ENCODE measurements around the gene TNFRSF6B. TPM values are rescaled to one million over a fixed set of nuclear protein-coding genes. Genes with fewer than 3 reads are reported as not detected.
"Not testable (repeated sequence)": the region's sequence is repeated elsewhere in the genome, so short reads cannot be mapped to it uniquely, and the experiment has no call there.

Gene TNFRSF6B
- total RNA-seq, 1 experiment from 2014 or later = 4.6 TPM

DNA sequence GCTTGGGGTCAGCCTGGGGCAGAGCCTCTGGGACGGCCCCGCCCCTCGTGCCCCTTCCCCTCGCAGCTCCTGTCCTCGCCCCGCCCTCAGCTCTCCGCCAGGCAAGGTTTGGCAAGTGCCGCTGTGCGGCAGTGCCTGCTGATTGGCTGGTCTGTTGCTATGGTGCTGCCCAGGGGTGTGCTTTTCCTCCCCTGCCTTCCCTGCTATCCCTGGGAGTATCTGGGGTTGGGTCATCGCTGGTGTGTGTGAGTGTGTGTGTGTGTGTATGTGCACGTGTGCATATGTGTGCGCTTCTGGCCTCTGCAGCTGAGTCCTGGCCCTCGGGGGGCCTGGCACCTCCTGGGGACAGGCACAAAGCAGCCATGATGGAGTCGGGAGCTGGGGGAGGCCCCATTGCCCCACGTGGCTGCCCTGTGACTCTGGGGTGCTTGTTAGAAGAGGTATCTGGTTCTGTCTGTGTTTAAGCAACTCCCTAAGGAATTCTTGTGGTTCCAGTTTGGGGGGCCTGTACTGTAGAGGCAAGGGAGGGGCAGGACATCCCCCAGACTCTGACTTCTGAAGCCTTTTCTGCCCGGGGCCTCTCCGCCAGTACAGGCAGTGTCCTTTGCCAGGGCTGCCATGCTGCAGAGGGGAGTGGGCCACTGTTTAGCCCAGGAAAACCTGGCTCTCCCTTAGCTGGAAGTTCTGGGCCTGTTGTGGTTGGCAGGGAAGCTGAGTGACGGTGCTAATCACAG is 31.4 kb upstream of the TNFRSF6B start:
- no peak for DNase-seq
- Histone ChIP-seq H3K9me3 (ENCODE audit: low read length) (no peaks in the 10 kb centered on the region), H3K36me3 (ENCODE audit: insufficient read depth, low read length) (peaks cover 7% of the 10 kb centered on the region; the same call in 1 of the 2 replicates)

DNA sequence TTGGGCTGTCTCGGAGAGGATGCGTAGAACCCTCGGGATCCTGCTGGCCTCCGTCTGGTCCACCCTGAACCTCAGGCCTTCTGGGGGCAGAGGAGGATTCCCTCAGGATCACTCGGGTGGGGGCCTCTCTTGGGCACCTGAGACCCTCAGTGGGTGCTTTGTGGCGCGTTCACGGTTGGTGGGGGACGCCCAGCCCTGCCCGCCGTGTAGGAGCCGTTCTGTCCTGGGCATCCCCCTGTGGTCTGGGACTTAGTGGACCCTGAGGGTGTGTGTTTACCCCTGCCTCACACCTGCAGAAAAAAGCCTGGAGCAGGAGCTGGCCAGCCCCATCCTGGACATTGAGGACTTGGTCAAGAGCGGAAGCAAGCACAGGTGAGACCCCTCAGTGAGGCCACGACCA is 30.7 kb upstream of the TNFRSF6B start:
- H3K27ac ChIP-seq (ENCODE audit: low read length) = no peak overlapping the region
- H3K36me3 ChIP-seq (ENCODE audit: insufficient read depth, low read length) = peaks cover 7% of the 10 kb centered on the region; the same call in 1 of the 2 replicates
- DNase-seq = no peak
- no peak overlapping the region for H3K4me3 ChIP-seq (ENCODE audit: low read length)
- H3K79me2 ChIP-seq (ENCODE audit: low read length) = no peaks in the 10 kb centered on the region
- no peaks in the 10 kb centered on the region for H3K27me3 ChIP-seq (ENCODE audit: low read length)
- no peaks in the 10 kb centered on the region for H3K4me1 ChIP-seq (ENCODE audit: low read length)
- no peak overlapping the region for H2AFZ ChIP-seq (ENCODE audit: low read length)
- H3K9ac ChIP-seq (ENCODE audit: low read length) = no peak overlapping the region
- H3K4me2 ChIP-seq (ENCODE audit: low read depth, low read length, poor library complexity, severe bottlenecking) = no peak overlapping the region
- no peaks in the 10 kb centered on the region for H3K9me3 ChIP-seq (ENCODE audit: low read length)
- H4K20me1 ChIP-seq (ENCODE audit: insufficient read depth, low read depth, low read length) = no peaks in the 10 kb centered on the region
- no peaks in the 10 kb centered on the region for H3K9me2 ChIP-seq (replicated peaks; ENCODE audit: insufficient read depth, low read length)

More for the DNA sequence above, 31.4 kb upstream of the TNFRSF6B start:
- Histone ChIP-seq H4K20me1 (ENCODE audit: insufficient read depth, low read depth, low read length) (no peaks in the 10 kb centered on the region), H3K4me2 (ENCODE audit: low read depth, low read length, poor library complexity, severe bottlenecking) (no peak overlapping the region), H3K4me1 (ENCODE audit: low read length) (no peaks in the 10 kb centered on the region), H3K27me3 (ENCODE audit: low read length) (no peaks in the 10 kb centered on the region), H3K9ac (ENCODE audit: low read length) (no peak overlapping the region), H3K4me3 (ENCODE audit: low read length) (no peak overlapping the region), H3K79me2 (ENCODE audit: low read length) (peaks cover 2% of the 10 kb centered on the region; the same call in 1 of the 2 replicates), H3K27ac (ENCODE audit: low read length) (no peak overlapping the region), H2AFZ (ENCODE audit: low read length) (no peak overlapping the region), H3K9me2 (replicated peaks; ENCODE audit: insufficient read depth, low read length) (no peaks in the 10 kb centered on the region)

DNA sequence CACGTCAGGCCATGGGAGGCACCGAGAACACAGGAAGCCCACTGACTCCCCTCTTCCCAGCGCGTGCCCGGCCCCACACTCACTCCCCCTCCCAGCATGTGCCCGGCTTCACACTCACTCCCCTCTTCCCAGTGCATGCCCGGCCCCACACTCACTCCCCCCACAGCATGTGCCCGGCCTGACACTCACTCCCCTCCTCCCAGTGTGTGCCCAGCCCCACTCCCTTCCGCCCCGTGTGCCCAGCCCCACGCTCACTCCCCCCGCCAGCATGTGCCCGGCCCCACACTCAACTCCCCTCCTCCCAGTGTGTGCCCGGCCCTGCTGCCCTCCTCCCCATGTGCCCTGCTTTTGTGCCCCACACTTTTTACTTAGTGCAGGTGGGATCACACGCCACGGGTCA is 28.6 kb upstream of the TNFRSF6B start:
- DNase-seq = no peak
- no peak overlapping the region for H2AFZ ChIP-seq (ENCODE audit: low read length)
- H3K4me2 ChIP-seq (ENCODE audit: low read depth, low read length, poor library complexity, severe bottlenecking) = no peak overlapping the region
- no peak overlapping the region for H3K4me3 ChIP-seq (ENCODE audit: low read length)
- H3K9me3 ChIP-seq (ENCODE audit: low read length) = no peaks in the 10 kb centered on the region
- no peak overlapping the region for H3K9ac ChIP-seq (ENCODE audit: low read length)
- H3K27me3 ChIP-seq (ENCODE audit: low read length) = no peaks in the 10 kb centered on the region
- H3K27ac ChIP-seq (ENCODE audit: low read length) = no peak overlapping the region
- no peaks in the 10 kb centered on the region for H3K9me2 ChIP-seq (replicated peaks; ENCODE audit: insufficient read depth, low read length)
- no peaks in the 10 kb centered on the region for H3K79me2 ChIP-seq (ENCODE audit: low read length)
- no peaks in the 10 kb centered on the region for H3K4me1 ChIP-seq (ENCODE audit: low read length)
- peaks cover 7% of the 10 kb centered on the region; the same call in 1 of the 2 replicates for H3K36me3 ChIP-seq (ENCODE audit: insufficient read depth, low read length)
- no peaks in the 10 kb centered on the region for H4K20me1 ChIP-seq (ENCODE audit: insufficient read depth, low read depth, low read length)

DNA sequence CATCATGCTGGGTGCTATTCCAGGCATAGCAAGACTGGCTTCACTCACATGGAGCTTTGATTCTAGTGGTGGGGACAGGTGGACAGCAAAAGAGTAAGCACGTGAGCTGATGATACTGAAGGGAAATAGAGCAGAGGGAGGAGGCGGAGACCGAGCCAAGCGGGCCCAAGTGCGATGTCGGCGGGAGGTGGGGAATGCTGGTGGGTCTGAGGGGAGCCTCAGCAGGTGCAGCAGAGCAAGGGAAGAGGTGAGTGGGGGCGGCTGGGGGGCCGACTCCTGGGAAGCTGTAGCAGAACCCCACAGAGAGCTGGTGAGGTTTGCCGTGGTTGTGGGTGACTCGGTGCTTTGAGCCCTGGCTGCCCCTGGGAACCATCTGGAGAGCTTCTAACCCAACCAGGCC is 28.1 kb upstream of the TNFRSF6B start:
- H3K27ac ChIP-seq (ENCODE audit: low read length) = no peak overlapping the region
- no peaks in the 10 kb centered on the region for H3K4me1 ChIP-seq (ENCODE audit: low read length)
- H3K4me3 ChIP-seq (ENCODE audit: low read length) = no peak overlapping the region
- no peaks in the 10 kb centered on the region for H3K9me2 ChIP-seq (replicated peaks; ENCODE audit: insufficient read depth, low read length)
- no peak overlapping the region for H2AFZ ChIP-seq (ENCODE audit: low read length)
- H4K20me1 ChIP-seq (ENCODE audit: insufficient read depth, low read depth, low read length) = no peaks in the 10 kb centered on the region
- no peaks in the 10 kb centered on the region for H3K79me2 ChIP-seq (ENCODE audit: low read length)
- no peaks in the 10 kb centered on the region for H3K27me3 ChIP-seq (ENCODE audit: low read length)
- H3K4me2 ChIP-seq (ENCODE audit: low read depth, low read length, poor library complexity, severe bottlenecking) = no peak overlapping the region
- no peaks in the 10 kb centered on the region for H3K9me3 ChIP-seq (ENCODE audit: low read length)
- DNase-seq = no peak
- no peak overlapping the region for H3K9ac ChIP-seq (ENCODE audit: low read length)
- peaks cover 7% of the 10 kb centered on the region; the same call in 1 of the 2 replicates for H3K36me3 ChIP-seq (ENCODE audit: insufficient read depth, low read length)

DNA sequence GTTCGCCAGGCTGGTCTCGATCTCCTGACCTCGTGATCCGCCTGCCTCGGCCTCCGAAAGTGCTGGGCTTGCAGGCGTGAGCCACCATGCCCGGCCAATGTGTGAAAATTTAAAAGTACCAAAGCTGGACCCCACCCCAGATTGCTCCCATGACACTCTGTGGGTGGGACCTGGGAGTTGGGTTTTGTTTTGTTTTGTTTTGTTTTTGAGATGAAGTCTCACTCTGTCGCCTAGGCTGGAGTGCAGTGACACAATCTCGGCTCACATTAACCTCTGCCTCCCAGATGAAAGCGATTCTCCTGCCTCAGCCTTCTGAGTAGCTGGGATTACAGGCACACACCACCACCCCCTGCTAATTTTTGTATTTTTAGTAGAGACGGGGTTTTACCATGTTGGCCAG is 24.8 kb upstream of the TNFRSF6B start:
- not testable (repeated sequence) for DNase-seq; H3K27me3 ChIP-seq (ENCODE audit: low read length); H3K4me3 ChIP-seq (ENCODE audit: low read length); H3K9ac ChIP-seq (ENCODE audit: low read length); H2AFZ ChIP-seq (ENCODE audit: low read length); H4K20me1 ChIP-seq (ENCODE audit: insufficient read depth, low read depth, low read length); H3K4me2 ChIP-seq (ENCODE audit: low read depth, low read length, poor library complexity, severe bottlenecking); H3K27ac ChIP-seq (ENCODE audit: low read length); H3K9me3 ChIP-seq (ENCODE audit: low read length); H3K36me3 ChIP-seq (ENCODE audit: insufficient read depth, low read length); H3K79me2 ChIP-seq (ENCODE audit: low read length); H3K4me1 ChIP-seq (ENCODE audit: low read length); H3K9me2 ChIP-seq (replicated peaks; ENCODE audit: insufficient read depth, low read length)

DNA sequence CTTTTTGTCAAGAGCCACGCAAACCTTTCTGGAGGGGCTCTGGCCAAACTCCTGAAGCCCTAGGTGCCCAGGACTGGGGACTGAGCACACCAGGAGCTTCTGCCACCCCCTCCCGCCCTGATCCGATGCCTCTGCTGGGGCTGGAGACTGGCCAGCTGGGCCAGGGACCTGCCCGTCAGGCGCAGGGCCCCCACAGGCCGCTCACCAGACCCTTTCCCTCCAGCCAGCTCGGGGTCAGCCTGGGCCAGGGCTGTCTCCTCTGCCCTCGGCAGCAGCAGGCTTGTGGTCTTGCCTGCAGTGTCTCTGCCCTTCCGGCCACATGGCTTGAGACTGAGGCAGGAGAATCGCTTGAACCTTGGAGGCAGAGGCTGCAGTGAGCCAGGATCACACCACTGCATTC is 23.8 kb upstream of the TNFRSF6B start:
- no peak overlapping the region for H3K4me2 ChIP-seq (ENCODE audit: low read depth, low read length, poor library complexity, severe bottlenecking)
- no peak for DNase-seq
- H3K9ac ChIP-seq (ENCODE audit: low read length) = no peak overlapping the region
- no peaks in the 10 kb centered on the region for H3K9me2 ChIP-seq (replicated peaks; ENCODE audit: insufficient read depth, low read length)
- H3K27ac ChIP-seq (ENCODE audit: low read length) = no peak overlapping the region
- H3K79me2 ChIP-seq (ENCODE audit: low read length) = no peaks in the 10 kb centered on the region
- H3K4me3 ChIP-seq (ENCODE audit: low read length) = no peak overlapping the region
- no peaks in the 10 kb centered on the region for H3K9me3 ChIP-seq (ENCODE audit: low read length)
- H2AFZ ChIP-seq (ENCODE audit: low read length) = no peak overlapping the region
- H4K20me1 ChIP-seq (ENCODE audit: insufficient read depth, low read depth, low read length) = no peaks in the 10 kb centered on the region
- H3K27me3 ChIP-seq (ENCODE audit: low read length) = no peaks in the 10 kb centered on the region
- no peaks in the 10 kb centered on the region for H3K4me1 ChIP-seq (ENCODE audit: low read length)
- H3K36me3 ChIP-seq (ENCODE audit: insufficient read depth, low read length) = peaks cover 7% of the 10 kb centered on the region; the same call in 1 of the 2 replicates

DNA sequence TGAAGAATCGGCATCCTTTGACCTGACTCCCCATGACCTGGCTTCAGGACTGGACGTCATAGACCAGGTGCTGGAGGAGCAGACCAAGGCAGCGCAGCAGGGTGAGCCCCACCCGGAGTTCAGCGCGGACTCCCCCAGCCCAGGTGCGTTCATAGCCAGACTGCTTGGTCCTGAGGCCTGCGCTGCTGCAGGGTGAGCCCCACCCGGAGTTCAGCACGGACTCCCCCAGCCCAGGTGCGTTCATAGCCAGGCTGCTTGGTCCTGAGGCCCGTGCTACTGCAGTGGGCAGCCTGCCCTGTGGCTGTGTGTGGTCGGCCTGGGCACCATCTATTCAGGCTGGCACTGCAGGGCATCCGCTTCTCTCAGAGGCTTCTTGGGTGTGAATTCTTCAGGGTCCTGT is 22.5 kb upstream of the TNFRSF6B start:
- Histone ChIP-seq H3K79me2 (ENCODE audit: low read length) (no peaks in the 10 kb centered on the region), H3K9me3 (ENCODE audit: low read length) (no peaks in the 10 kb centered on the region), H3K4me1 (ENCODE audit: low read length) (no peaks in the 10 kb centered on the region), H3K4me2 (ENCODE audit: low read depth, low read length, poor library complexity, severe bottlenecking) (no peak overlapping the region), H3K27me3 (ENCODE audit: low read length) (no peaks in the 10 kb centered on the region), H3K4me3 (ENCODE audit: low read length) (no peak overlapping the region), H3K9me2 (replicated peaks; ENCODE audit: insufficient read depth, low read length) (no peaks in the 10 kb centered on the region), H3K27ac (ENCODE audit: low read length) (no peak overlapping the region), H2AFZ (ENCODE audit: low read length) (no peak overlapping the region), H3K9ac (ENCODE audit: low read length) (no peak overlapping the region), H4K20me1 (ENCODE audit: insufficient read depth, low read depth, low read length) (no peaks in the 10 kb centered on the region), H3K36me3 (ENCODE audit: insufficient read depth, low read length) (peaks cover 3% of the 10 kb centered on the region; the same call in 1 of the 2 replicates)
- DNase-seq = no peak

DNA sequence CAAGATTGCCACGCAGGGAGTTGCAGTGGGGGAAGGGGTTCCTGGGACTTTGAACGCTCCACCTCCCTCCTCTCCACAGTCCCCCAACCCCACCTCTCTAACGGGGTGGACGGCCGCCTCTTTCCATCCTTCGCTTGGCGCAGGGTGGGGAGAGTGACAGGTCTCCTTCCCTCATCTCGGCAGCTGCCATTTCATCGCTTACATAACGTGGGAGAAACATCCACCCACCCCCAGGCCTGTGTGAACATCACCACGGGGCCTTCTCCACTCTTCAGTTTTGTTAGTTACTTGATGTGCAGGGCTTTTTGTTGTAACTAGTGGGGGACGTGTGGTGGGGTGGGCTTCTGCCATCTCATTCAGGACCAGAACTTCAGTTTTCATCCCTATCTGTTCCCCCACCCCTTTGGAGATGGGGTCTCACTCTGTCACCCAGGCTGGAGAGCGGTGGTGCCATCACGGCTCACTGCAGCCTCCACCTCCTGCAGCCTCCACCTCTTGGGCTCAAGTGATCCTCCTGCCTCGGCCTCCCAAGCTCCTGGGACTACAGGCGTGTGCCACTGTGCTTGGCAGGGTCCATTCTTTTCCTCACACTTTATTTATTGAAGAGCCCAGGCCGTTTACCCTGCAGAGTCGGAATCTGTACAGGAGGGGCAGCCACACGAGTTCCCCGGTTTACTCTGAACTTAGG is 20.6 kb upstream of the TNFRSF6B start:
- Histone ChIP-seq H3K79me2 (ENCODE audit: low read length) (no peaks in the 10 kb centered on the region), H3K9me2 (replicated peaks; ENCODE audit: insufficient read depth, low read length) (no peaks in the 10 kb centered on the region), H3K9ac (ENCODE audit: low read length) (no peak overlapping the region), H2AFZ (ENCODE audit: low read length) (no peak overlapping the region), H3K27ac (ENCODE audit: low read length) (no peak overlapping the region), H3K9me3 (ENCODE audit: low read length) (no peaks in the 10 kb centered on the region), H3K4me3 (ENCODE audit: low read length) (no peak overlapping the region), H3K4me2 (ENCODE audit: low read depth, low read length, poor library complexity, severe bottlenecking) (no peak overlapping the region), H4K20me1 (ENCODE audit: insufficient read depth, low read depth, low read length) (no peaks in the 10 kb centered on the region), H3K4me1 (ENCODE audit: low read length) (no peaks in the 10 kb centered on the region), H3K36me3 (ENCODE audit: insufficient read depth, low read length) (no peaks in the 10 kb centered on the region), H3K27me3 (ENCODE audit: low read length) (no peaks in the 10 kb centered on the region)
- no peak for DNase-seq

All from Karpas-422 (cell line).